ENCODE measurements around the gene IL17RE. TPM values are rescaled to one million over a fixed set of nuclear protein-coding genes. Genes with fewer than 3 reads are reported as not detected.

Gene IL17RE
- total and polyA plus RNA-seq, 2 of the 13 experiments (the other 11 are each of a cell fraction or from before 2014, with no cell fraction given): 14.5 to 24.1 TPM

DNA sequence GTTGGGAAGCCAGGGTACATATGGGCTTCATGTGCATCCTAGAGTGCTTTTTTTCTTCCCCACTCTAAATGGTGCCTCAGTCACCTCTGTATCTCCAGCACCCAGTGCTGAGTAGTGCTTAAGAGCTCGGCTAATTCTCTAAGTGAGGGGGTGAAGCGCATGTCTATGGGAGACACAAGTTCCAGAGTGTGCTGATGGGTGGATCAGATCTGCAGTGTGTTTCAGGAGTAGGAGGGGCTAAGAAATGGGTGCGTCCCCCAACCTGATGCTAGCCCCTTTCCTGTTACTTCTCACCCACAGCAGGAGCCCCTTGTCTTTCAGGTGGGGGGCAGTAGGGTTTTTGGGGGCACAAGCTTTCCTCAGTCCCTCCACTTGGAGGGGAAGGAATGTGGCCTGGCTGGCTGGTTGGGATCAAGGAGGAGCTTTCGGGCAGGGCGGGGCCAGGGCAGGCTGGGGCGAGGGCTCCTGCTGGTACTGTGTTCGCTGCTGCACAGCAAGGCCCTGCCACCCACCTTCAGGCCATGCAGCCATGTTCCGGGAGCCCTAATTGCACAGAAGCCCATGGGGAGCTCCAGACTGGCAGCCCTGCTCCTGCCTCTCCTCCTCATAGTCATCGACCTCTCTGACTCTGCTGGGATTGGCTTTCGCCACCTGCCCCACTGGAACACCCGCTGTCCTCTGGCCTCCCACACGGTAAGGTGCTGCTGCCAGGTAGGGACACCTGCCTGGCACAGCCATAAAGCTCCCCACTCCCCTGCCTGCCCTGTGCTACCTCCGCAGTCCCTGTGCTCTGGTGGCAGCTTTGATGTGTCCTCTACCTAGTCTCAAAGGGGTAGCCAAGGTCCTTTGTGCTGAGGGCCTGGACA is at the start of gene IL17RE (continued):
- TF ChIP-seq, protein P1, sequence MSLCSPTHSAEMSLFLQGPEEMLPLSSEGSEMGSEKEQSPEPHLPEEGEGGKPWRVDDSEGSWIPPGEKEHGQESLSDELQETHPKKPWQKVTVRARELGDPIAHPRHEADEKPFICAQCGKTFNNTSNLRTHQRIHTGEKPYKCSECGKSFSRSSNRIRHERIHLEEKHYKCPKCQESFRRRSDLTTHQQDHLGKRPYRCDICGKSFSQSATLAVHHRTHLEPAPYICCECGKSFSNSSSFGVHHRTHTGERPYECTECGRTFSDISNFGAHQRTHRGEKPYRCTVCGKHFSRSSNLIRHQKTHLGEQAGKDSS (CRISPR knock-in tag; IDR thresholded peaks at IDR 0.05; ENCODE audit: borderline replicate concordance, low read depth): peak; percentile 42; the same call in 1 of the 2 replicates
- TF ChIP-seq MTA3 (CRISPR knock-in tag; IDR thresholded peaks at IDR 0.05) (no peak), IRX3 (CRISPR knock-in tag; IDR thresholded peaks at IDR 0.05; ENCODE audit: borderline replicate concordance, low read depth) (peak; percentile 61; the same call in 1 of the 2 replicates), THYN1 (CRISPR knock-in tag; IDR thresholded peaks at IDR 0.05; ENCODE audit: borderline replicate concordance, low read depth) (no peak), ZSCAN29 (CRISPR knock-in tag; conservative IDR thresholded peaks at IDR 0.05) (0 out of 2 replicates have a peak, but pooled peaks have one; percentile 19), ZNF747 (CRISPR knock-in tag; IDR thresholded peaks at IDR 0.05; ENCODE audit: borderline replicate concordance) (peak; percentile 25; the same call in 1 of the 2 replicates), MED1 (CRISPR knock-in tag; IDR thresholded peaks at IDR 0.05) (no peak), HOXA5 (CRISPR knock-in tag; IDR thresholded peaks at IDR 0.05) (no peak), SMYD3 (CRISPR knock-in tag; IDR thresholded peaks at IDR 0.05) (no peak), YEATS2 (CRISPR knock-in tag; IDR thresholded peaks at IDR 0.05; ENCODE audit: borderline replicate concordance) (peak; percentile 41; the same call in 1 of the 2 replicates), ZNF790 (CRISPR knock-in tag; IDR thresholded peaks at IDR 0.05; ENCODE audit: borderline replicate concordance) (no peak), ZNF598 (CRISPR knock-in tag; IDR thresholded peaks at IDR 0.05; ENCODE audit: borderline replicate concordance) (no peak), REPIN1 (CRISPR knock-in tag; IDR thresholded peaks at IDR 0.05; ENCODE audit: borderline replicate concordance, low read depth) (peak; percentile 23; the same call in 1 of the 2 replicates), ZNF615 (CRISPR knock-in tag; IDR thresholded peaks at IDR 0.05; ENCODE audit: borderline replicate concordance) (no peak), ZNF20 (CRISPR knock-in tag; IDR thresholded peaks at IDR 0.05) (no peak), BCL6 (CRISPR knock-in tag; IDR thresholded peaks at IDR 0.05) (0 out of 2 replicates have a peak, but pooled peaks have one; percentile 5), PHF5A (CRISPR knock-in tag; IDR thresholded peaks at IDR 0.05; ENCODE audit: low read depth, unreplicated experiment) (no peak), NAIF1 (CRISPR knock-in tag; IDR thresholded peaks at IDR 0.05; ENCODE audit: borderline replicate concordance) (no peak), KLF6 (CRISPR knock-in tag; IDR thresholded peaks at IDR 0.05) (no peak), HNF4A (CRISPR knock-in tag; IDR thresholded peaks at IDR 0.05) (no peak)
- TF ChIP-seq, protein P2, sequence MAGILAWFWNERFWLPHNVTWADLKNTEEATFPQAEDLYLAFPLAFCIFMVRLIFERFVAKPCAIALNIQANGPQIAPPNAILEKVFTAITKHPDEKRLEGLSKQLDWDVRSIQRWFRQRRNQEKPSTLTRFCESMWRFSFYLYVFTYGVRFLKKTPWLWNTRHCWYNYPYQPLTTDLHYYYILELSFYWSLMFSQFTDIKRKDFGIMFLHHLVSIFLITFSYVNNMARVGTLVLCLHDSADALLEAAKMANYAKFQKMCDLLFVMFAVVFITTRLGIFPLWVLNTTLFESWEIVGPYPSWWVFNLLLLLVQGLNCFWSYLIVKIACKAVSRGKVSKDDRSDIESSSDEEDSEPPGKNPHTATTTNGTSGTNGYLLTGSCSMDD (CRISPR knock-in tag; IDR thresholded peaks at IDR 0.05): no peak
- TF ChIP-seq, protein P3, sequence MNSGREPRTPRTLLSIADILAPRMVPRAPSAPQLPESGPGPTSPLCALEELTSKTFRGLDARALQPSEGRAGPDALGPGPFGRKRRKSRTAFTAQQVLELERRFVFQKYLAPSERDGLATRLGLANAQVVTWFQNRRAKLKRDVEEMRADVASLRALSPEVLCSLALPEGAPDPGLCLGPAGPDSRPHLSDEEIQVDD (CRISPR knock-in tag; IDR thresholded peaks at IDR 0.05; ENCODE audit: borderline replicate concordance): no peak
- TF ChIP-seq, protein P4, sequence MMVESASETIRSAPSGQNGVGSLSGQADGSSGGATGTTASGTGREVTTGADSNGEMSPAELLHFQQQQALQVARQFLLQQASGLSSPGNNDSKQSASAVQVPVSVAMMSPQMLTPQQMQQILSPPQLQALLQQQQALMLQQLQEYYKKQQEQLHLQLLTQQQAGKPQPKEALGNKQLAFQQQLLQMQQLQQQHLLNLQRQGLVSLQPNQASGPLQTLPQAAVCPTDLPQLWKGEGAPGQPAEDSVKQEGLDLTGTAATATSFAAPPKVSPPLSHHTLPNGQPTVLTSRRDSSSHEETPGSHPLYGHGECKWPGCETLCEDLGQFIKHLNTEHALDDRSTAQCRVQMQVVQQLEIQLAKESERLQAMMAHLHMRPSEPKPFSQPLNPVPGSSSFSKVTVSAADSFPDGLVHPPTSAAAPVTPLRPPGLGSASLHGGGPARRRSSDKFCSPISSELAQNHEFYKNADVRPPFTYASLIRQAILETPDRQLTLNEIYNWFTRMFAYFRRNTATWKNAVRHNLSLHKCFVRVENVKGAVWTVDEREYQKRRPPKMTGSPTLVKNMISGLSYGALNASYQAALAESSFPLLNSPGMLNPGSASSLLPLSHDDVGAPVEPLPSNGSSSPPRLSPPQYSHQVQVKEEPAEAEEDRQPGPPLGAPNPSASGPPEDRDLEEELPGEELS (CRISPR knock-in tag; IDR thresholded peaks at IDR 0.05): no peak
- TF ChIP-seq, protein P5, sequence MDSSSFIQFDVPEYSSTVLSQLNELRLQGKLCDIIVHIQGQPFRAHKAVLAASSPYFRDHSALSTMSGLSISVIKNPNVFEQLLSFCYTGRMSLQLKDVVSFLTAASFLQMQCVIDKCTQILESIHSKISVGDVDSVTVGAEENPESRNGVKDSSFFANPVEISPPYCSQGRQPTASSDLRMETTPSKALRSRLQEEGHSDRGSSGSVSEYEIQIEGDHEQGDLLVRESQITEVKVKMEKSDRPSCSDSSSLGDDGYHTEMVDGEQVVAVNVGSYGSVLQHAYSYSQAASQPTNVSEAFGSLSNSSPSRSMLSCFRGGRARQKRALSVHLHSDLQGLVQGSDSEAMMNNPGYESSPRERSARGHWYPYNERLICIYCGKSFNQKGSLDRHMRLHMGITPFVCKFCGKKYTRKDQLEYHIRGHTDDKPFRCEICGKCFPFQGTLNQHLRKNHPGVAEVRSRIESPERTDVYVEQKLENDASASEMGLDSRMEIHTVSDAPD (CRISPR knock-in tag; IDR thresholded peaks at IDR 0.05): no peak

Measured in HepG2 (cell line).